MM.1S (cell line): ENCODE measurements around the gene BTBD9.

ENCODE experiments used
- EZH2 ChIP-seq: fragments of 300-600 bp; sonication (generic); optimal IDR thresholded peaks from 2 replicates; pipeline ENCODE3; 2017; ENCODE audit warnings: low read depth, mild to moderate bottlenecking, antibody characterized with exemption, low read length, mixed read lengths
- TF ChIP-seq, protein P1 (sequence below): fragments of 300-600 bp; sonication (generic); IDR thresholded peaks from 2 replicates; pipeline ENCODE4 v1.5.1; 2016; ENCODE audit warnings: antibody characterized with exemption, low read length, mixed read lengths

DNA sequence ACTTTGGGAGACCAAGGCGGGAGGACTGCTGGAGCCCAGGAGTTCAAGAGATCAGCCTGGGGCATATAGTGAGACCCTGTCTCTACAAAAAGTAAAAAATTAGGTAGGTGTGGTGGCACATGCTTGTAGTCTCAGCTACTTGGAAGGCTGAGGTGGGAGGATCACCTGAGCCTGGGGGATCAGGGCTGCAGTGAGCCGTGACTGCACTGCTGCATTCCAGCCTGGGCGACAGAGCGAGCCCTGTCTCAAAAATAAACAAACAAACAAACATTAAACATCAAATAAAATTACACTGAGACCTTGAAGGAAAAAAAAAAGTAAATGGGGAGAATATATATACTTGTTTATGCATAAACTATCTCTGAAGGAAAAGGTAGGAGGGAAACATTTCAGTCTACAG lies 432.4 kb downstream of the BTBD9 start:
- TF ChIP-seq, protein P1, sequence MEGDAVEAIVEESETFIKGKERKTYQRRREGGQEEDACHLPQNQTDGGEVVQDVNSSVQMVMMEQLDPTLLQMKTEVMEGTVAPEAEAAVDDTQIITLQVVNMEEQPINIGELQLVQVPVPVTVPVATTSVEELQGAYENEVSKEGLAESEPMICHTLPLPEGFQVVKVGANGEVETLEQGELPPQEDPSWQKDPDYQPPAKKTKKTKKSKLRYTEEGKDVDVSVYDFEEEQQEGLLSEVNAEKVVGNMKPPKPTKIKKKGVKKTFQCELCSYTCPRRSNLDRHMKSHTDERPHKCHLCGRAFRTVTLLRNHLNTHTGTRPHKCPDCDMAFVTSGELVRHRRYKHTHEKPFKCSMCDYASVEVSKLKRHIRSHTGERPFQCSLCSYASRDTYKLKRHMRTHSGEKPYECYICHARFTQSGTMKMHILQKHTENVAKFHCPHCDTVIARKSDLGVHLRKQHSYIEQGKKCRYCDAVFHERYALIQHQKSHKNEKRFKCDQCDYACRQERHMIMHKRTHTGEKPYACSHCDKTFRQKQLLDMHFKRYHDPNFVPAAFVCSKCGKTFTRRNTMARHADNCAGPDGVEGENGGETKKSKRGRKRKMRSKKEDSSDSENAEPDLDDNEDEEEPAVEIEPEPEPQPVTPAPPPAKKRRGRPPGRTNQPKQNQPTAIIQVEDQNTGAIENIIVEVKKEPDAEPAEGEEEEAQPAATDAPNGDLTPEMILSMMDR, result no peak
- no peak for TF ChIP-seq EZH2
